Measurements from ENCODE around the gene PCDHA13.

Gene PCDHA13

GRCh38 chr5:140927228-140927573, 45.3 kb downstream of the PCDHA13 start:
- DNase-seq (ENCODE audit: extremely low read depth, insufficient read length) = no peak
- no peak overlapping the region for H3K4me3 ChIP-seq (replicated peaks; ENCODE audit: low read depth, low read length)
- H3K36me3 ChIP-seq (ENCODE audit: control insufficient read depth, insufficient read depth, low read length) = no peaks in the 10 kb centered on the region
- no peak for TF ChIP-seq CTCF (IDR thresholded peaks at IDR 0.05; ENCODE audit: insufficient read depth, low read length, poor library complexity, severe bottlenecking)
- H3K27me3 ChIP-seq (replicated peaks; ENCODE audit: control insufficient read depth, insufficient read depth, low read length) = no peaks in the 10 kb centered on the region
